Esophagus muscularis mucosa (tissue), 4 donors: ENCODE results near the gene HERPUD2. TPM values are rescaled to one million over a fixed set of nuclear protein-coding genes. Genes with fewer than 3 reads are reported as not detected.

ENCODE experiments used
- total RNA-seq, 4 donors: library from RNA; depleted of rRNA; stranded (reverse); fragments of >200 nt; gene quantifications; one replicate each; pipeline versions ENCODE4 v1.1.0 to v1.2.1, GENCODE V29; 2016

Gene HERPUD2
- total RNA-seq, 4 donors from 2014 or later, result 25.3 to 43.4 (median 33.9) TPM

Other genes with a start within 250 kb of the HERPUD2 start
- 100 to 1,000 TPM; 262 to 353 (median 300) TPM for gene SEPTIN7, start 105.9 kb upstream of the HERPUD2 start, total RNA-seq